Muscle layer of colon (tissue), 2 donors: Measurements from ENCODE around the gene BRMS1L.

Source experiments
- H3K27ac ChIP-seq: one replicate; pipeline ENCODE4 v1.7.0; 2013; ENCODE audit warnings: low read depth, mild to moderate bottlenecking, low read length, moderate library complexity
- H3K27me3 ChIP-seq, 2 donors: one replicate each; pipeline ENCODE4 v1.7.0; 2013; ENCODE audit warnings: low read length in 2 of 2, mild to moderate bottlenecking in 2 of 2; ENCODE audit not compliant: insufficient read depth in 2 of 2, control insufficient read depth in 1 of 2
- H3K36me3 ChIP-seq: one replicate; pipeline ENCODE4 v1.7.0; 2013; ENCODE audit warnings: mild to moderate bottlenecking, low read length; ENCODE audit not compliant: insufficient read depth
- H3K4me1 ChIP-seq: one replicate; pipeline ENCODE4 v1.7.0; 2013; ENCODE audit warnings: mild to moderate bottlenecking, low read length; ENCODE audit not compliant: insufficient read depth
- H3K4me3 ChIP-seq, 2 donors: one replicate each; pipeline ENCODE4 v1.7.0; 2013; ENCODE audit warnings: low read length in 2 of 2, low read depth in 1 of 2, mild to moderate bottlenecking in 1 of 2, moderate library complexity in 1 of 2
- H3K9ac ChIP-seq: one replicate; pipeline ENCODE4 v1.7.0; 2013; ENCODE audit warnings: low read length
- H3K9me3 ChIP-seq: one replicate; pipeline ENCODE4 v1.7.0; 2013; ENCODE audit warnings: mild to moderate bottlenecking, low read length
- donor health status: abdominal sarcoma.
- donor health status: Adenocarcinoma of cecum.

BRMS1L gene

DNA sequence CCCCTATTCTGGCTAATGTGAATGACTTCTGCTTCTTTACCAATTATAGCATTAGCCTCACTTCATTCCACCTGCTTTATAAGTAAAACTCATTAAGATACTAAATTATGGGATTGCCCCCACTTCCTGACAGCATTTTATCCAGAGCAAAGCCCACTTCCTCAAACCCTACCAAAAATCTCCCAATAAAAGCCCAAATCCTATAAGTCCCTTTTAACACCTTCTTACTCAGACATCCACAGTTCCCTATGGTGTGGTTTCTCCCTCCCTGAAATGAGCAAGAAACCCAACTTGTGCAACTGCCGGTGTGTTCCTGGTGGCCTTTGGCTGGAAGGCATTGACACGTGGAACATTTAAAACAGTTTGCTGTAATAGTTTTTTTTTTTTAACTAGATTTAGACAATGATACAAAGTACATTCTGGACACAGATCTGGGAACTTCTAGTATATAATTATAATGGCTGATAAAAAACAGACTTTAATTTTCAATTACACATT is 53.1 kb downstream of the BRMS1L start:
- H3K4me1 ChIP-seq = peaks cover 5% of the 10 kb centered on the region
- no peak overlapping the region for H3K9ac ChIP-seq
- no peaks in the 10 kb centered on the region for H3K9me3 ChIP-seq
- H3K27ac ChIP-seq = no peak overlapping the region
- H3K36me3 ChIP-seq = no peaks in the 10 kb centered on the region
- no peak overlapping the region for H3K4me3 ChIP-seq
- H3K27me3 ChIP-seq = no peaks in the 10 kb centered on the region

DNA sequence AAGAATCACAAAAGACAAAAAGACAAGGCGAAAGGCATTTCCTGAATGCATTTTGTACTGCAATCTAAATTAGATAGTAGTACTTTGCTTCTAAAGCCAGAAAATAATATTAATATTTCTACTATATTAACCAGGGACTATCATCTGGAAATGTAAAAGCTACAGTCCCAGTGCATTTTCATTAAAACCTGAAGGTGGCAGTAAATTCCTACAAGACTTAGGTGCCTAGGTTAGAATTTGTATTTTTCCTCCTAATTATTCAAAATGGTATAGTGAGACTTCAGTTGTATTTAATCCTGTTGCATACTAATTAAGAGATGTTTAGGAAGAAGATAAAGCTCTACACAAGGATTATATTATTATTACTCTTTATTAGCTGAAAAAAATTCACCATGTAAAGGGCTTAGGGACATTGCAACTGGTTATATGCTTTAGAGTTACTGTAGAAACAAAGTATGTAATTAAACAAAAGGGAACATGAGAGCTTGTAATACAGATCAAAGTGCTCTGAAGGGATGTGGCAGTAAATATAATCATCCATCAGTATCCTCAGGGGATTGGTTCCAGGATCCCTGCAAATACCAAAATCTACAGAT is 53.6 kb downstream of the BRMS1L start:
- H3K9ac ChIP-seq = no peak overlapping the region
- no peaks in the 10 kb centered on the region for H3K36me3 ChIP-seq
- H3K4me3 ChIP-seq = no peak overlapping the region
- no peaks in the 10 kb centered on the region for H3K27me3 ChIP-seq
- no peaks in the 10 kb centered on the region for H3K9me3 ChIP-seq
- no peak overlapping the region for H3K27ac ChIP-seq
- H3K4me1 ChIP-seq = peaks cover 5% of the 10 kb centered on the region

DNA sequence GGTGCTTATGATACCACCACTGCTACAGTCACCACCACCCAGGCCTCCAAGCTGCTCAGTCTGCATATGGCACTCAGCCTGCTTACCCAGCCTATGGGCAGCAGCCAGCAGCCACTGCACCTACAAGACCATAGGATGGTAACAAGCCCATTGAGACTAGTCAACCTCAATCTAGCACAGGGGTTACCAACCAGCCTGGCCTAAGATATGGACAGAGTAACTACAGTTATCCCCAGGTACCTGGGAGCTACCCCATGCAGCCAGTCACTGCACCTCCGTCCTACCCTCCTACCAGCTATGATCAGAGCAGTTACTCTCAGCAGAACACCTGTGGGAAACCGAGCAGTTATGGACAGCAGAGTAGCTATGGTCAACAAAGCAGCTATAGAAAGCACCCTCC is 55.1 kb downstream of the BRMS1L start:
- Histone ChIP-seq H3K27ac (no peak overlapping the region), H3K36me3 (no peaks in the 10 kb centered on the region), H3K9ac (no peak overlapping the region), H3K4me1 (peaks cover 5% of the 10 kb centered on the region), H3K27me3 (no peaks in the 10 kb centered on the region), H3K4me3 (no peak overlapping the region), H3K9me3 (no peaks in the 10 kb centered on the region)

DNA sequence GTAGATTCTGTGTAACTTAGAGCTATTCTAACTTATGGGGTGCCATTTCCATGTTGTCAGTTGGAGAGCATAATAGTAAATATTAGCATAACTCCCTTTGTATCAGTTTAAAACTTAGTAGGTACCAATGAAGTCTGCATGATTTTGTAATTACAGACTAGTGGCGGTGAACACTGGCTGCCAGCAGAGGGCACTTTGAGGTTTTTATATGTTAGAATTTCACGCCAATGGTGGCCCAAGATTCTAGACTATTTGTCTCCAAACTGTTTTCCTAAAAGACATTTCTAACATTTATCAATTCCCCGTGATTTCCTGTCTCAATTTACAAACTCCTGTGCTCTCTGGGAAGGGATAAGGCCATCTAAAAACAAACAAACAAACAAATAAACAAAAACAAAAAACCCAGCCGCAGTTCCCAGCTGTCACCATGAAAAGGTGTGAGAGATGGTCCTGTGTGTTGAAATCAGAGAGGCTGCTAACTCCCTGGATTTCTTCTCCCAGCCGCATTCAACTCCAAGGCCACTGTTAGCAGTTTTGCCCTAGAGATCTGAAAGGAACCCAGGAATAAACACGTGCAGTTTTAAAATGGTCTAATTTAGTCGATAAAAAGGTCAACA is 57.6 kb downstream of the BRMS1L start:
- H3K4me1 ChIP-seq = peaks cover 2% of the 10 kb centered on the region
- no peak overlapping the region for H3K4me3 ChIP-seq
- H3K27ac ChIP-seq = no peak overlapping the region
- H3K9me3 ChIP-seq = no peaks in the 10 kb centered on the region
- H3K27me3 ChIP-seq = no peaks in the 10 kb centered on the region
- no peak overlapping the region for H3K9ac ChIP-seq
- no peaks in the 10 kb centered on the region for H3K36me3 ChIP-seq

DNA sequence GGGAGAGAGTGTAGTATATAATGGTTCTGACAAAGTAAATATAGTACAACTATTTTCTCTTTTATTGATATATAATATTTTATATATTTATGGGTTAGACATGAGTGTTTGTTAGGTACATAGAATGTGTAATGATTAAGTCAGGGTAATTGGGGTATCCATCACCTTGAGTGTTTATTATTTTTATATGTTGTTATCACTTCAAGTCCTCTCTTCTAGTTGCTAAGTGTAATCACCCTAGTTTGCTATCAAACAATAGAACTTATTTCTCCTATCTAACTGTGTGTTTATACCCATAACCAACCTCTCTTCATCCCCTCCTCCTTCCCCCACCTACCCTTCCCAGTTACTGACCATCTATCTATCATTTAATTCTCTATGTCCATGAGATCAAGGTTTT is 64.2 kb downstream of the BRMS1L start:
- Histone ChIP-seq H3K4me3 (no peak overlapping the region), H3K27me3 (no peaks in the 10 kb centered on the region), H3K36me3 (no peaks in the 10 kb centered on the region), H3K9ac (no peak overlapping the region), H3K4me1 (no peaks in the 10 kb centered on the region), H3K9me3 (no peaks in the 10 kb centered on the region), H3K27ac (no peak overlapping the region)

DNA sequence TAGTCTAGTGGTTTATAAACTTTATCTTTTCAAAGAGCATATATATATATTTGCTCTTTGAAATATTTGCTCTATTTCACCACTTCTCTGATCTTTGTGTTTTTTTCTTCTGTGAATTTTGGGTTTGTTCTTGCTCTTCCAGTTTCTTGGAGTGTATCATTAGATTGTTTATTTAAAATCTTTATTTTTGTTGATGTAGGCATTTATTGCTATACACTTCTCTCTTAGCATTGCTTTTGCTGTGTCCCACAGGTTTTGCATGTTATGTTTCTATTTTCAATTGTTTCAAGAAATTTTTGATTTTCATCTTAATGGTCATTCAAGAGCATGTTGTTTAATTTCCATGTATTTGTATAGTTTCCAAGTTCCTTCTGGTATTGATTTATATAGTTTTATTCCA is 69.1 kb downstream of the BRMS1L start:
- Histone ChIP-seq H3K36me3 (no peaks in the 10 kb centered on the region), H3K27me3 (no peaks in the 10 kb centered on the region), H3K9me3 (no peaks in the 10 kb centered on the region), H3K4me1 (no peaks in the 10 kb centered on the region), H3K9ac (no peak overlapping the region), H3K27ac (no peak overlapping the region), H3K4me3 (no peak overlapping the region)

DNA sequence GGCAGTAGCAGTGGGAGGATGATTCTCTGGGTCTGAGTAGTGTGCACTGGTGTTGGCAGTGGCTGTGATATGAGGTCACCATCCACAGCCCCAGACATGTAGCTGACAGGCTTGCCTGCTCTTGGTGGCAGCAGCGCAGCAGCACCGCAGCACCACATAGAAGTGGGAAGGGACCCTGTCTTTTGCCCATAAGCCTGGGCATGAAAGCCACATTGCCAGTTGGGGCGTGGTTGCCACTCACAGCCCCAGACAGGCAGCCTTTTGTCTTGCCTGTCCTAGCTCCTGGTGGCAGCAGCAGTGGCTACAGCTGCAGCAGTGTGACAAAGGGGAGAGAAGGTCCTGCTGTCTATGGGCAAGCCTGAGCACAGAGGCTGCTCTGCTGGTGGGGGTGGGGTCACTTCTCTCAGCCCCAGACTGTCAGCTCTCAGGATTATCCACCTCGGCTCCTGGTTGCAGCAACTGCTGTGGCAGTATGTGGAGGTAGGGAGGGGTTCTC is 71.5 kb downstream of the BRMS1L start:
- Histone ChIP-seq H3K4me1 (no peaks in the 10 kb centered on the region), H3K27me3 (no peaks in the 10 kb centered on the region), H3K4me3 (no peak overlapping the region), H3K36me3 (no peaks in the 10 kb centered on the region), H3K9me3 (no peaks in the 10 kb centered on the region), H3K9ac (no peak overlapping the region), H3K27ac (no peak overlapping the region)

DNA sequence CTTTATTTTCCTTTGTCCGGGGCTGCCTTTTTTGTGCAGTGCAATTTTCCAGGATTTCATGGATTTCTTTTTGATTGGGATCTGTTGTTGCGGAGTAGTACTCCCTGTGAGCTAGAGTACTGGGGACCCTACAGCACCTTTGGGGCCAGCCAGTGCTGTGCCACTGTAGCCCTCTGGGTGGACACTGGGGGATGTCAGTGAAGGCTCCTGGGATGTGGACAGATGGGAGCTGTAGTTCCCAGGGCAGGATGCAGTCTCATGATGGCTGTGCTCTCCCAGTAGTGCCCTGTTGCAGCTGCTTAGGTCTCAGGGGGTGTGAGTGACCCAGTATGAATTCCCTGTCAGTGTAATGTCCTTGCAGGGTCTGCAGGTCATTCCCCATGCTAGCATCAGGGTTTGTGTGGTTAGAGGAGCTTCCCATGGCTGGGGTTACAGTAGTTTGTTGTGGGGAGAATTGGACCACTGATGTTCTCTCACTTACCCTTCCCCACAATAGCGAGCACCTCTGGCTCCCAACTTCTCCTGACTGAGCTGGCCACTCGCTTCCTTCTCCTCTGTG is 72.2 kb downstream of the BRMS1L start:
- no peak overlapping the region for H3K27ac ChIP-seq
- H3K9me3 ChIP-seq = no peaks in the 10 kb centered on the region
- no peaks in the 10 kb centered on the region for H3K4me1 ChIP-seq
- H3K36me3 ChIP-seq = no peaks in the 10 kb centered on the region
- H3K27me3 ChIP-seq = no peaks in the 10 kb centered on the region
- no peak overlapping the region for H3K9ac ChIP-seq
- H3K4me3 ChIP-seq = no peak overlapping the region

DNA sequence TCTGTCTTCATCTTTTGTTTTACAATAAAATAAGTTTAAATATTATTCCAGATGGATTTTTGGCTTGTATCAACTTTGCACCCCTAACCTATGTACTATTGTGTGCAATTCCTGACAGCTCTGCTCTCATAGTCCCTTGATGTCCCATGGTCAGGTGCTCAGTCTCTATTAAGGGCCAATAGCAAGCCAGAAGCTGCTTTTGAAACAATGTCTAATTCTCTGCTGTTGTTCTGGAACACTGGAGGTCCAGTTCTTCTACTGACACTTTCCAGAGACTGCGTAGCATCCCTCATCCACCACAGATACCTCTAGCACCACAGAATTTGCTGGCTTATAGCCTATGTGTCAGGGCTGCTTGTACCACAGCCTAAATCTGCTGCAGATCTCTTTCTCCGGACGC is 74.6 kb downstream of the BRMS1L start:
- no peaks in the 10 kb centered on the region for H3K9me3 ChIP-seq
- no peaks in the 10 kb centered on the region for H3K36me3 ChIP-seq
- H3K27ac ChIP-seq = no peak overlapping the region
- no peaks in the 10 kb centered on the region for H3K4me1 ChIP-seq
- H3K27me3 ChIP-seq = no peaks in the 10 kb centered on the region
- no peak overlapping the region for H3K4me3 ChIP-seq
- no peak overlapping the region for H3K9ac ChIP-seq

DNA sequence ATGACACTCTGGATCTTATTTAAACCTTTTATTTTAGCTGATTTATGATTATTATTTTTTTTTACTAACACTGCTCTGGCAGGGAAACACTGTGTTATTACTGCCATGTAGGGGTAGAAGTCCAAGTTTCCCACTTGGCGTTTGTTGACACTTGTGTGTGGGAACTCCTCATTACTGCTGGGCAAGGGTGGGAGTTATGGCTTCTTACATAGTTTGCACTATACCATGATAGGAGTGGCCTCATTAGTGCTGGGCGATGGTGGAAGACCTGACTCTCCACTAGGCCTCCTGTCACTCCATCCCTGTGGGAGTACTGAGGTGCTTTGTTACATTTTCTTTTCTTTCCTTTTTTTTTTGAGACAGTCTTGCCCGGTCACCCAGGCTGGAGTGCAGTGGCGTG is 83.5 kb downstream of the BRMS1L start:
- H3K4me3 ChIP-seq = no peak overlapping the region
- H3K9ac ChIP-seq = no peak overlapping the region
- no peaks in the 10 kb centered on the region for H3K9me3 ChIP-seq
- H3K27ac ChIP-seq = no peak overlapping the region
- H3K27me3 ChIP-seq = no peaks in the 10 kb centered on the region
- no peaks in the 10 kb centered on the region for H3K4me1 ChIP-seq
- H3K36me3 ChIP-seq = no peaks in the 10 kb centered on the region

DNA sequence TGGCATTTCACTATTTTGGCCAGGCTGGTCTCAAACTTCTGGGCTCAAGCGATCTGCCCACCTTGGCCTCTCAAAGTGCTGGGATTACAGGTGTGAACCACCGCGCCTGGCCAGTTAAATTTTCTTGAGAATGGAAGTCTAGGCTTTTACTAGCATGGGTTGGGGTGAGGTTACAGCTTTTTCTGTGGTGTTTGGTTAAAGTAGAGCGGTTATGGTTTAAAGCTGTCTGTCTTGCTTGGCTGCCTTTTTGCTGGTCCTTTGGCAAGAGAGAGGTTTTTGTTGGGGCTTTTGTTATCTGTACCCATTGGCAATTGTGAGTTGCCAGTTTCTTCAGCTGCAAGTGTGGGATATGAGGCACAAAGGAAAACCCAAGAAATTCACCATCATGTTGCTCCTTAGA is 84.1 kb downstream of the BRMS1L start:
- Histone ChIP-seq H3K36me3 (no peaks in the 10 kb centered on the region), H3K4me3 (no peak overlapping the region), H3K4me1 (no peaks in the 10 kb centered on the region), H3K27me3 (no peaks in the 10 kb centered on the region), H3K9ac (no peak overlapping the region), H3K27ac (no peak overlapping the region), H3K9me3 (no peaks in the 10 kb centered on the region)

DNA sequence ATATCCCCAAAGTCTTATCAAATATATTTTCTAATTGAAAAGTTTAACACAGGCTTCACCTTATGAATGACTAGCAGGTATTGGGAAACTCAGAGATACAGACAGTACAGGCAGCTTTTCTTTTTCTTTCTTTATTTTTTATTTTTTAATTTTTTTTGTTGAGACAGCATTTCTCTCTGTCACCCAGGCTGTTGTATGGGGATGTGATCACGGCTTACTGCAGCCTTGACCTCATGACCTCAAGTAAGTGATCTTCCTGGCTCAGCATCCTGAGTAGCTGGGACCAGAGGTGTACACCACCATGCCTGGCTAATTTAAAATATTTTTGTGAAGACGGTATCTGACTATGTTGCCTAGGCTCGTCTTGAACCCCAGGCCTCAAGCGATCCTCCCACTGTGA is 85.0 kb downstream of the BRMS1L start:
- Histone ChIP-seq H3K4me1 (no peaks in the 10 kb centered on the region), H3K9me3 (no peaks in the 10 kb centered on the region), H3K27me3 (no peaks in the 10 kb centered on the region), H3K27ac (no peak overlapping the region), H3K36me3 (no peaks in the 10 kb centered on the region), H3K4me3 (no peak overlapping the region), H3K9ac (no peak overlapping the region)
